Endothelial cell of umbilical vein (primary cell): ENCODE measurements around the gene PDAP1. TPM values are rescaled to one million over a fixed set of nuclear protein-coding genes. Genes with fewer than 3 reads are reported as not detected.

Source experiments
- BruUV-seq: library from RNA; stranded (reverse); fragments of 400-500 nt; replicated peaks from 2 replicates; lab custom pipeline; 2021; lab: Mats Ljungman, UMichigan
- CTCF ChIA-PET: fragments of 300-600, 350-600 bp; sonication (Branson Sonifier 250); formaldehyde crosslinking; loops from one replicate; lab custom pipeline; 2021; ENCODE audit warnings: antibody characterized with exemption, inconsistent platforms; lab: Charles Lee
- POLR2A ChIA-PET: fragments of 300-600, 350-600 bp; sonication (Branson Sonifier 250); formaldehyde crosslinking; loops from one replicate; lab custom pipeline; 2021; ENCODE audit warnings: antibody characterized with exemption, inconsistent platforms; lab: Charles Lee
- DNase-seq: peaks from one replicate; pipeline ENCODE4 v3.0.0-alpha.2; 2011; ENCODE audit warnings: low read depth, low spot score
- FAIRE-seq: peaks from 2 replicates; lab custom pipeline; 2011; peaks lifted over from hg19 to GRCh38; lab: Jason Lieb, UNC
- H2AFZ ChIP-seq: 2 replicates; pipeline ENCODE4 v1.6.0; 2012; ENCODE audit warnings: low read depth, low read length, control low read depth, inconsistent platforms
- H3K27ac ChIP-seq: 2 replicates; pipeline ENCODE4 v1.5.1; 2011; ENCODE audit warnings: low read depth, mild to moderate bottlenecking, control low read depth, low read length, moderate library complexity; ENCODE audit not compliant: insufficient read depth
- H3K27me3 ChIP-seq, 2 experiments: 2 replicates each; pipeline versions ENCODE4 v1.6.0 to v1.6.1; 2011; ENCODE audit warnings: low read length in 2 of 2, mixed read lengths in 1 of 2; ENCODE audit not compliant: control insufficient read depth in 2 of 2, insufficient read depth in 2 of 2
- H3K36me3 ChIP-seq, 2 experiments: 2 replicates in 1 of 2; 3 replicates in 1 of 2; pipeline ENCODE4 v1.5.1; 2011; ENCODE audit warnings: low read length in 2 of 2, mild to moderate bottlenecking in 1 of 2, moderate library complexity in 1 of 2; ENCODE audit not compliant: control insufficient read depth in 2 of 2, insufficient read depth in 2 of 2; ENCODE audit errors: extremely low read depth in 1 of 2
- H3K4me1 ChIP-seq: 3 replicates; pipeline ENCODE4 v1.5.1; 2011; ENCODE audit warnings: mild to moderate bottlenecking, low read length; ENCODE audit not compliant: control insufficient read depth, insufficient read depth; ENCODE audit errors: extremely low read depth
- H3K4me2 ChIP-seq: 2 replicates; pipeline ENCODE4 v1.6.1; 2011; ENCODE audit warnings: low read length, control low read depth, mixed read lengths; ENCODE audit not compliant: insufficient read depth
- H3K4me3 ChIP-seq, 3 experiments: fragments of 200-600 bp in 1 of 3; sonication (generic), shearing (Covaris generic) in 1 of 3; replicated peaks in 1 of 3; 2 replicates each; pipeline ENCODE4 v1.5.1; 2011 to 2016; ENCODE audit warnings: control low read depth in 3 of 3, low read length in 3 of 3, mild to moderate bottlenecking in 2 of 3, inconsistent platforms in 1 of 3, low read depth in 1 of 3, moderate library complexity in 1 of 3; ENCODE audit not compliant: insufficient read depth in 1 of 3
- H3K79me2 ChIP-seq: 2 replicates; pipeline ENCODE4 v1.6.0; 2012; ENCODE audit warnings: low read length, inconsistent platforms; ENCODE audit not compliant: control insufficient read depth, insufficient read depth
- H3K9ac ChIP-seq: replicated peaks from 2 replicates; pipeline ENCODE3; 2011; ENCODE audit warnings: low read length, control low read depth; ENCODE audit not compliant: insufficient read depth; ENCODE audit errors: extremely low read depth
- H3K9me1 ChIP-seq: replicated peaks from 3 replicates; pipeline ENCODE4 v1.6.0; 2011; ENCODE audit warnings: mild to moderate bottlenecking, low read length; ENCODE audit not compliant: control insufficient read depth, insufficient read depth; ENCODE audit errors: extremely low read depth
- H3K9me3 ChIP-seq: replicated peaks from 2 replicates; pipeline ENCODE4 v1.5.1; 2012; ENCODE audit warnings: low read length, inconsistent platforms; ENCODE audit not compliant: control insufficient read depth, insufficient read depth
- H4K20me1 ChIP-seq: replicated peaks from 2 replicates; pipeline ENCODE3; 2011; ENCODE audit warnings: mild to moderate bottlenecking, low read length; ENCODE audit not compliant: control insufficient read depth, insufficient read depth; ENCODE audit errors: extremely low read depth
- CTCF ChIP-seq, 2 donors: IDR thresholded peaks; 1 replicate in 1 of 2; 2 replicates in 1 of 2; pipeline ENCODE4 v1.5.1; 2011; ENCODE audit warnings: low read length in 2 of 2, mild to moderate bottlenecking in 2 of 2, moderate library complexity in 2 of 2, control low read depth in 1 of 2, inconsistent platforms in 1 of 2, low read depth in 1 of 2; ENCODE audit not compliant: insufficient read depth in 1 of 2; ENCODE audit errors: extremely low read depth in 1 of 2
- EZH2 ChIP-seq: IDR thresholded peaks from 2 replicates; pipeline ENCODE4 v1.6.1; 2012; ENCODE audit warnings: borderline replicate concordance, low read depth, mild to moderate bottlenecking, moderate library complexity, low read length, inconsistent platforms; ENCODE audit not compliant: severe bottlenecking
- FOS ChIP-seq: IDR thresholded peaks from 2 replicates; pipeline ENCODE4 v1.6.1; 2011; ENCODE audit warnings: mild to moderate bottlenecking, low read length, moderate library complexity, borderline replicate concordance; ENCODE audit not compliant: insufficient read depth
- GATA2 ChIP-seq: IDR thresholded peaks from 2 replicates; pipeline ENCODE4 v1.7.0; 2011; ENCODE audit warnings: low read depth, mild to moderate bottlenecking, moderate library complexity, mixed read lengths, low read length; ENCODE audit not compliant: insufficient read length, insufficient read depth
- JUN ChIP-seq: IDR thresholded peaks from 2 replicates; pipeline ENCODE4 v1.6.1; 2011; ENCODE audit warnings: borderline replicate concordance, low read depth; ENCODE audit not compliant: insufficient read length, insufficient read depth
- MYC ChIP-seq: IDR thresholded peaks from one replicate; pipeline ENCODE4 v1.6.1; 2011; ENCODE audit warnings: mild to moderate bottlenecking, low read depth, low read length
- POLR2A ChIP-seq: IDR thresholded peaks from 2 replicates; pipeline ENCODE4 v1.6.1; 2012; ENCODE audit warnings: low read depth, mild to moderate bottlenecking, control low read depth, low read length
- POLR2AphosphoS5 ChIP-seq: IDR thresholded peaks from 2 replicates; pipeline ENCODE4 v1.6.1; 2012; ENCODE audit warnings: low read depth, mild to moderate bottlenecking, control low read depth, low read length, moderate library complexity; ENCODE audit not compliant: insufficient read depth
- dilution Hi-C: fragments of 300-500 bp; cut with MboI; formaldehyde crosslinking; loops from one replicate; pipeline ENCODE4 v1.15.0; 2019; ENCODE audit warnings: low sequenced_read_pairs; ENCODE audit not compliant: extremely low pct_ligation_motif_present
- intact Hi-C: fragments of 100-400 bp; cut with micrococcal nuclease; formaldehyde crosslinking; loops from one replicate; pipeline ENCODE4 v1.10.0; 2022
- polyA plus RNA-seq, 4 experiments: library from polyadenylated mRNA; depleted of rRNA in 3 of 4; stranded (reverse) in 3 of 4; unstranded in 1 of 4; fragments of >200 nt; gene quantifications; 2 replicates each; pipeline versions ENCODE4 v1.2.1 to v1.2.3, GENCODE V29; 2011 to 2012; ENCODE audit warnings: missing spikeins in 1 of 4
- total RNA-seq: library from RNA; stranded (reverse); gene quantifications from 2 replicates; pipeline ENCODE4 v1.2.3, GENCODE V29; 2021
- TF ChIP-seq, protein P1 (sequence below): IDR thresholded peaks from 2 replicates; pipeline ENCODE4 v1.6.1; 2011; ENCODE audit not compliant: insufficient read depth, insufficient read length

PDAP1 gene
- total and polyA plus RNA-seq, 2 donors (not counting 3 experiments of a cell fraction or from before 2014, with no cell fraction given) = 32.6 to 150 TPM

DNA sequence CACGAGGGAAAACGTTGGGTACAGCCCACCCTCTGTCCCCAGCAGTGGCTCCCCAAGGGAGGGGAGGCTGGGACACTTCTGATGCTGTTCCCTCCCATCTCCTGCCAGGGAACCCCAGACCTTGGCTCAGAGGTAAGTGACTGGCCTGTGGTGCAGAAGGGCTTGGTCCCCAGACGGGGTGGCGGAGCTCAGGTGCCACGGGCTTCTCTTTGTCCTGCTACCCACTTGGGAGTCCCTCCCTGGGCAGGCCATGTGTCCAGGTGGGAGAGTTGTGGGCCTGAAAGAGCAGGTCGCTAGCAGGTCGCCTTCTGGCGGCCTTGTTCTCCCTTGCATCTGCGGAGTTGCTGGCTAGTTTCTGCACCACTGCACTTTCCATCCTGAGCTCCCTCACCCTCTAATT lies 47.5 kb upstream of the PDAP1 start:
- dilution Hi-C loops (no loop called here), intact Hi-C loops (no loop called here)
- Histone ChIP-seq H3K79me2 (peaks cover 29% of the 10 kb centered on the region), H3K27me3 (no peaks in the 10 kb centered on the region), H3K27ac (no peak overlapping the region), H3K9me1 (no peaks in the 10 kb centered on the region), H3K9me3 (no peaks in the 10 kb centered on the region), H4K20me1 (no peaks in the 10 kb centered on the region), H3K36me3 (peaks cover 9 to 53% of the 10 kb centered on the region in 2 experiments), H2AFZ (no peak overlapping the region), H3K4me2 (no peak overlapping the region), H3K9ac (no peak overlapping the region), H3K4me1 (no peaks in the 10 kb centered on the region), H3K4me3 (no peak overlapping the region)
- no TSS peak for BruUV-seq
- FAIRE-seq (no peak), DNase-seq (no peak)
- no peak for TF ChIP-seq JUN
- peak; percentile 11 for TF ChIP-seq POLR2AphosphoS5
- no peak for TF ChIP-seq FOS
- TF ChIP-seq POLR2A = peak; percentile 38
- TF ChIP-seq GATA2 = no peak
- TF ChIP-seq, protein P1, sequence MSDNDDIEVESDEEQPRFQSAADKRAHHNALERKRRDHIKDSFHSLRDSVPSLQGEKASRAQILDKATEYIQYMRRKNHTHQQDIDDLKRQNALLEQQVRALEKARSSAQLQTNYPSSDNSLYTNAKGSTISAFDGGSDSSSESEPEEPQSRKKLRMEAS = no peak
- no peak for TF ChIP-seq MYC
- no peak for TF ChIP-seq CTCF (IDR thresholded peaks at IDR 0.05; ENCODE audit: extremely low read depth in 1 of 2, insufficient read depth in 1 of 2, low read depth in 1 of 2, low read length in 2 of 2)
- TF ChIP-seq EZH2 = no peak
- CTCF ChIA-PET = interaction anchor here (1.6 kb wide), 1 partner anchor 9 kb away, joined by 4 read pairs; no protein-coding TSS in a partner anchor
- POLR2A ChIA-PET = no interaction called here
